HG02870 (cell line): ENCODE results near the gene XRN2.
A peak's percentile ranks its signal among the peaks of the same experiment; 100 is the strongest.

Experiments used
- ATAC-seq: cut with Tn5 transposase; IDR thresholded peaks from one replicate; pipeline ENCODE4 v1.9.1; 2021; ENCODE audit warnings: mild to moderate bottlenecking, moderate library complexity; ENCODE audit not compliant: unreplicated experiment

Gene XRN2

DNA sequence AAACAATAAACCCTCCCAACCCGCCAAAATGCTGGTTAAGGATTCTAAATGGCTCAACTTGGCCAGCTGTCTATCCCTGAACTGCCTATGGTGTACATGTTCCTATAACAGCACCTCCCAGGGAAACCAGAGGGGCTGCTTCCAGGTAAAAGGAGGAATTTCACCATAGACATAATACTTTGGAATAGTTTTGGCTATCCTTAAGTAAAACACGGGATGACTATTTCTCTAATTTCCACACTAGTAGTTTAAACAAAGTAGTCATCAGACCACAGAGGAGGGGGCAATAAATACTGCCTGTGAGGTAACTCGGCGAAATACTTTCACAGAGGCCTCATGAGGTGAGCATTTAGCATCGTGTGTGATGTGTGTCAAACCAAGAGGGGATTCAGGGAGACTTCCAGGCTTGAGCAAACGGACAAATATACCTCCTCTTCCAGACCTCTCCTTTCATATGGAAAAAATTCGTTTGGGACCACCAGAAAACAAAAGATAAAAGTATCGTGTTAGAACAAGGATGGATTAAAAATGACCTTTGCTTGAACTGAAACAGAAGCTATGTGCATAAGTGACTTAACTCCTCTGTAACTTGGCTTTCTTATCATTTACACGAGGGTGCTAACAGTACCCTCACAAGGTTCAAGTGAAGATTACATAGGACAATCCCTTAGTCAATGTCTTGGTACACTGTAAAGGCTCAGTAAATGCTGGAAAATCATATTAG, 1.0 kb upstream of the XRN2 start:
- ATAC-seq, result no peak

DNA sequence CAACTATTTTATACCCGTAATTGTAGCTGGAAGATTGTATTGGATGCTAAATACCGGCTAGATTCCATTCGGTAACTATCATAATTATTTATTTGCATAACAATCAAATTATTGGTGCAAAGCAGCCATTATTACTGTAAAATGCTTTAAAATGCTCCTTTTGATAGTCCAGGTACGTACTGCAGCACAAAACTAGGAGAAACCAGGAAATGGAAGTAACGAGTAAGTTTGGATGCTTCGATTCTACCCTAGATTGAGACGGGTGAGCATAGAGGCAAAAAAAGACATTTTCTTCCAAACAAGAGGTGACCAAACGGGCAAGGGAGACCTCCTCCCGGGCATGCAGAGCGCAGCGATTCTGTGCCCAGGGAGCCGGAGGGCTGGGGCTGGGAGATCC, 469 bp upstream of the XRN2 start:
- ATAC-seq, result peak; percentile 22

DNA sequence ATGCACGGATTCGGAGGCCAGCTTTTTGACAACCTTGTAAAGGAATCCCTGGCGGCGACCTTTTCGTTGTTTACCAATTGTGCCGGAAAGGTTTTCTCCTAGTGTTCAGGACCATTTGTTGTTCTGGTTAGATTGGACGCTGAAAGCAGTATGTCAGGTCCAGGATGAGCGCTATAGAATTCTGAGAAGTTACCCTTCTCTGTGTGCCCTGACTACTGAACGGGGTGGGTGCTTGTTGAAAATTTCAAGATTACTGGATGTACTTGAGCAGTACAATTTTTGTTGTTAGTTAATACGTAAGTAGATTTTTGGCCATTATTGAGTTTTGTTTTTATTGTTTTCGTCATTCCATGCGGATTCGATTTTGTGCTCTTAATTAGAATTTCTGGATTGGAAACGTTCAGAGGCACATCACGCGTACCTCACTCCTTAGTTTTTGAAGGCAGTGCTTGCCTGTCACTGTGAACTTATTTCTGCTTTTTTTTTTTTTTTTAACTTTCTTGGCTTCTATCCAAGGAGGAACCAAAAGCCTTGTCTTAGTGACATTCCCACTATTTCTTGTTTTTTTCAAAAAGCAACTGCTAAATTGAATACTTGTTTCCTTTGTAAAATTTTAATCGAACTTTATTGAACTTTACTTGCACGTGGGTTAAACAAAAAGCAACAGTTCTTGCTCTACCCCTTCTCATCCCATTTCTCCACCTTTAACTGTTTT, 898 bp downstream of the XRN2 start:
- peak; percentile 9 for ATAC-seq

DNA sequence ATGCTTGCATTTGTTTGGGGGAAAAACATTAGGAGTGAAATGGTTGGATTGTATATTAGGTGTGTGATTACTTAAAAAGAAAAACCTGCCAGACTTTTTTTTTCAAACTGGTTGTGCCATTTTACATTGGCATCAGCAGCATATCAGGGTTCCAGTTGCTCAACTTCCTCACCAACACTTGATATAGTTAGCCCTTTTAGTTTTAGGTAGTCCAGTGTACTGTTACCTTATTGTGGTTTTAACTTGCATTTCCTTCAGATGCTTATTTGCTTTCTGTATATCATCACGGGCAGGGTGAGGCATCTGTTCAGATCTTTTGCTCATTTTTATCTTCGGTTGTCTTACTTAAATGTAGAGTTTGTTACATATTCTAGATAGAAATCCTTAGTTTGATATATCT, 5.2 kb downstream of the XRN2 start:
- no peak for ATAC-seq

DNA sequence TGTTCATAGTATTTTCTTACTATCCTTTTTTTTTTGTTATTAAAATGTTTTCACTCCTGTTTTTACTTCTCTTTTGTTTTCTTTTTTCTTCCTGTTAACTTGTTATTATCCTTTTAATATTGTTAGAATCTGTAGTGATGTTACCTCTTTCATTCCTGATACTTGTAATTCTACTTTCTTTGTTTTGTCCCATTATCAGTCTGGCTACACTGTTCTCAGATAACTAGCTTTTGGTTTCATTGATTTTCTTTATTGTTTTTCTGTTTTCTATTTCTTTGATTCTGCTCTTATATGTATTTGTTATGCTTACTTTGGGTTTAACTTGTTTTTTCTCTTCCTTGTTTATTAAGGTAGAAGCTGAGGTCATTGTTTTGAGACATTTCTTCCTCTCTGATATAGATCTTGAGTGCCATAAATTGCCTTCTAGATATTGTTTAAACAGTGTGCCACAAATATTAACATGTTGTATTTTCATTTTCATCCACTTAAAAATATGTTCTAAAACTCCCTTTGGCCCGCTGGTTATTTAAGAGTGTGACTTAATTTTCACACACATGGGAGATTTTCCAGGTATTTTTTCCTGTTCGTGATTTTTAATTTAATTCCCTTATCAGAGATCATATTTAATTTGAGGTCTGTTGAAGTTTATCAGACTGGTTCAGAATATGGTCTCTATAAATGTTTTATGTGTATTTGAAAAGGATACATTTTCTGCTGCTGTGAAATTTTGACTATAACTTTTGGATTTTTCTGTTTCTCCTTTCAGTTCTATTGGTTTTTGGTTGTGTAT, 6.7 kb downstream of the XRN2 start:
- ATAC-seq, result no peak

DNA sequence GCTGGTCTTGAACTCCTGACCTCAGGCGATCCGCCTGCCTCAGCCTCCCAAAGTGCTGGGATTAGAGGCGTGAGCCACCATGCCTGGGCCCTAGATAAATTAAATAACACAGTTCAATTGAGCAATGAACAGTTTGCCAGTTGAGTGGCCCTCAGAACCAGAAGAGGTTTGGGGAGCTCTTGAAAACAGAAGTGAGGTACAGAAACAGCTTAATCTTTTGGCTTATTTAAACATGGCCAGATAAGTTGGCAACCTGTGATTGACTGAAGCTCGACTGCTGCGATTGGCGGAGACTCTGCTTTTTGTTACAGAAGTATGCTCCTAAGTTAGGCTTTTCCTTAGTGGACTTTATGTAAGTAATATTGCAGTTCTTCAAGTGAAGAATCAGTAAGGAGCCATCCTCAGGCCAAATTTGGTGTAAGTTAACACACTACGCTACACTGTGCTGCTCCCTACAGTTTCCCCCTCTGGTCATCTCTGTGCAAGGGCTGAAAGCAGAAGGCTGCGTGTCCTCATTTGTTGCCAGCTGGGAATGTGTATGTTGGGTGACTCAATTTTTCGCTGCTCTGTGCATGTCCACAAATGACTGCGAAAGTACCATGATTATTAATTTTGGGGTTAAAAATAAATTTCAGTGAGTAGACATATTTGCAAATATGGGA, 9.8 kb downstream of the XRN2 start:
- ATAC-seq, result no peak

DNA sequence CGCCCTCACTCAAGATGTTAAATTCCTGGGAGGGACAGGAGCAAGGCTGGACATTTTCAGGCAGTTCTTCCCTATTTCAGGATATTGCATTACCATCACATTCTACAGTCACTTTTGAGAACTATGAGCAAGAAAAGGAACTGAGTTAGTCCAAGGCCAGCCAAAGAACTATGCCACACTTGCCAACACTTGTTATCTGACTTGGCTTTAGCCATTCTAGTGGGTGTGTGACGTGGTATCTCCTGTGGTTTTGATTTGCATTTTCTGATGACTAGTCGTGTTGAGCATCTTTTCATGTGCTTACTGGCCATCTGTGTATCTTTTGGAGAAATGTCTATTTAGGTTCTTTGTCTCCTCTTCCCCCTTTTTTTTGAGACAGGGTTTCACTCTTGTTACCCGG, 12.0 kb downstream of the XRN2 start:
- no peak for ATAC-seq

DNA sequence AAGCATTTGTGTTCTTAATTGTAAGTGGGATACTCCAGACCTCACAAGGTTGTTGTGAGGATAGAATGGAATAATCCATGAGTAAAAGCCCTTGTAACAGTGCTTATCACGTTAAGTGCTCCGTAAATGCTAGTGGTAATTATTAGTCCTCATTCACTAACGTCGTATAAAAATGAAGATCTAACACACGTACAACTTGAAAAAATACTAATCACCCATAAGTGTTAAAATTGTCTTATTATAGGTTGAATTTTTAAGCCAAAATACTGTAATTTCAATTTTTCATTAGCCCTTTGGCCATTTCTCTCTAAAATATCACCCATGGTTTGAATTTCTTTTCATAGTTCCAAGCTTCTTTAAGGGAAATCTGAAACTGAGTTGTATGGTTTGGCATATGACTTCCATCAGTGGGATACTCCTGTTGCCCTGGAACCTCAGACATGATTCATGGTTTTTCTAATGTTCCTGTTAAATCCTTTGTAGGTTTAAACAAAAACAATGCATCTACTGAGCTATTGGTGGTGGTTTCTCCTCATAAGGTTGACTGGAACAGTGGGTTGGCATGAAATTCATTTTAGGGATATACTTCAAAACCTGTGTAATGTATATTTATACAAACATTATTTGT, 19.1 kb downstream of the XRN2 start:
- ATAC-seq, result no peak

DNA sequence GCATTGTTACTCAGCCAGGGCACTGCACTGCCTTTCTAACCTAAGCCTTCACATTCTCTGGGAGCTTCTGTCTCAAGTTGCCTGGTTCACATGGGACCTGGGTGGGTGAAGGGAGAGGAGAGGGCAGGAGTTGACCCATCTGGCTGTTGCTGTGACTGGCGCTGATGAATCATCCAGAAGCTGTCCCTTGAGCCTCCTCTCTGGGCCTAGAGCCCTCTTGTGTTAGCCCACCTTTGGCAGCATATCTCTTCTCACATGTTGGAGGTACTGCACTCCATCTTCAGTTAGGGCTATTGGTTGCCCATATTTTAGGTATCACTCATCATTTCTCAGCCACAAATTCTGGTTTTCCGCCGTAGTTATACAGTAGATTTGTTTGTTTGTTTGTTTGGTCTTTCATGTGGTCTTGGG, 19.8 kb downstream of the XRN2 start:
- ATAC-seq, result no peak

DNA sequence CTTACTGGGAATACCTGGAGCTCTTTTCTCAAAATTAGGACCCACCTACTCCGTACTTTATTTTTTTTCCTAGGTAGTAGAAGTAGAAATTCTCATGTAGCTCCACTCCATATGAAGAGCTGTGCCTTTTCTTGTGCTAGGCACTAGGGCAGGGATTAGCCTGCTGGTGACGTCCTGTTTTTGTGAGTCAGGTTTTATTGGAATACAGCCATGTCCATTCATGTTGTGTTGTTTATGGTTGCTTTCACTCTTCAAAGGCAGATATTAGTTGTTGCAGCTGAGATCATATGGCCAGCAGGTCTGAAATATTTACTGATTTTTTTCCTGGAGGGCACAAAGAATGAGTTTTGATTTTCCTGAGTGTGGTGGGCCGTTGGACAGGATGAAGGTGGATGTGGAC, 20.5 kb downstream of the XRN2 start:
- no peak for ATAC-seq

DNA sequence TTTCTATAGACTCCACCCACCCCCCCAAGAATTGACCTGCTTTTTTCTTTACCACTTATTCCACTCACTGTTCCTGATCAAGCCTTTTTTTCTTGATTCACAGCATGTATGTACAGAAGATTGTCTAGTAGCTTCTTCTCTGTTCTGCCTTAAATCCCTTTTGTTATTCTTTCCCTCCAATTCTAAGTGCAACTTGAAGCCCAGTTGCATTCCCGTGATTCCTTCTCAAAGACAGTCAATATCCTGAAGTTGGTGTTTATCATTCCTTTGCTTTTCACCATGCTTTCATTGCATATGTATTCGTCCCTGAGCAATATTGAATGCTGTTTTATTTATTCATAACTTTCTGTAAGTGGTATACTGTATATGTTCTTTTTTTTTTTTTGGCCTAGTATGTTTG, 21.0 kb downstream of the XRN2 start:
- no peak for ATAC-seq

DNA sequence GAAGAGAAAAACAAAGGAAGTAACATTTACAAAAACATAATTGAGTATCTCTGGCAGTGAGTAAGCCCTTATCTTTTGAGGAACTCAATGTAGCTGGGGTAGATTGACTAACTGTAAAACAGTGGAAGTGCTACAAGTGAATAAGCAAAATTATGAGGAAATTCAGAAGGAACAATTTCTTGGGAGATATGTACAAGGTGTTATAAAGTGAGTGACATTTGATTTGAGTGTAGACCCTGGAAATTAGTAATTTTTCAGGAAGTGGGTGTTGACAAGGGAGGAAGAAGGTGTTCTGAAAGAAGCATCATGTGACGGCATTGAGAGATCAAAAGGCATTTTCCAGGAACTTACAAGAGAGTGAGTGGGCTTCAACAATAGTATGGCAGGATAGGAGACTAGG, 22.2 kb downstream of the XRN2 start:
- ATAC-seq, result no peak

DNA sequence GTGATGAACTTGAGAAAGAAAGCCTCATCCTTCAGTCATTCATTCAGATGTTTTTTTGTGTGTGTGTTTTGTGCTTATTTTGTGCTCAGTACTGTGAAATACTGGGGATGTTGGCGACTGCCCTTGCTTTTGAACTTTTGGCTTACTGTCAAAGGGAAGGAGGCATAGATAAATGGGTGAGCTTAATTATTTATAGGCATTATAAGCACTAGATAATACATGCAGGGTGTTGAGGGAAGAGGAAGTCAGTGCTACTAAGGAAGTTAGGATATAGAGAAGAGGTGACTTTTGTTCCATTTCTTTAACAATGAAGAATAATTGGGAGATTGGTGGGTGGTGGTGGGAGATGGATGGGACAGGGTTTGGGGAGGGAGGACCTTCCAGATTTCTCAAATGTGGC, 23.6 kb downstream of the XRN2 start:
- ATAC-seq, result no peak

DNA sequence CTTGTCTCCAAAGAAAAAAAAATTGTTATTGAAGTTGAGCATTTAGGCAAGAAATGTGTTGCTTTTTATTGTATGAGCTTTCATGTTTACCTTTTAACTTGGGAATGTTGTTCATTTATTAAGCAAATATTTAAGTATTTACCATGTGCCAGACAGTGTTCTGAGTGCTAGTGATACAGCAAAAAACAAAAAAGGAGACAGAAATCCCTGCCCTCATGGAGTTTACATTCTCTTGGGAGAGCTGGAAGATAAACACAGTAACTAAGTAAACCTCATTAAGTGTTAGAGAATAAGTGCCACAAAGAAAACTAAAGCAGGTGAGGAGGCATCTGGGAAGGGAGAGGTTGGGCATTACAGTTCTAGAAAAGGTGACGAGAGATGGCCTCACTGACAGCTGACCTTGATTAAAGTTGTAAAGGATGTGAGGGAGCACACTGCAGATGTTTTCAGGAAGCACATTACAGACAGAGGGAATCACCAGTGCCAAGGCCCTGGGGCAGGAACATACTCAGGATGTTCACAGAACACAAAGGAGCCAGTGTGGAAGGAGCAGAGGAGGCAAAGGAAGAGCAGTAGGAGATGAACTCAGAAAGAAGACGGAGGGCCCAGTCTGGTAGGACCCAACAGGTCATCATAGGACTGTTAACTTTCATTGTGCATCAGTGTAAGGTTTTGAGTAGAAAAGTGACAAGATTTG, 33.5 kb downstream of the XRN2 start:
- no peak for ATAC-seq

DNA sequence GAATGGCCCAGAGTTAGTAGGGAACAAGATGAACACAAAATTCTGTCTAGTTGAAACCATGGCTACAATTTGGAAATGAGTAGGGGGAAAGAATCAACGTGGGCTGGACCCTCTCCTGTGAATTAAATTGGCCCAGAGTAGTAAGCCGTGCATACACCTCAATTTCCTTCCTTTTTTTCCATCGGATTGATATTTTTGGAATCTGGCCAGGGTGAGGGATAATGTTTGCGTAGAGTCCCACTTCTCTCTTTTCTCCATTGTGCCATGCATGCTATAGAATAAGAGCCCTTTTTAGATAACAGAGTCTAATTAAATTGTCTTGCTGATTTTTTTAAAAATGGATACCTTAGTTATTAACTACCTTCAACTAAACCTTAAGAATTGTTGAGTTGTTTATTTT, 35.2 kb downstream of the XRN2 start:
- ATAC-seq, result no peak

DNA sequence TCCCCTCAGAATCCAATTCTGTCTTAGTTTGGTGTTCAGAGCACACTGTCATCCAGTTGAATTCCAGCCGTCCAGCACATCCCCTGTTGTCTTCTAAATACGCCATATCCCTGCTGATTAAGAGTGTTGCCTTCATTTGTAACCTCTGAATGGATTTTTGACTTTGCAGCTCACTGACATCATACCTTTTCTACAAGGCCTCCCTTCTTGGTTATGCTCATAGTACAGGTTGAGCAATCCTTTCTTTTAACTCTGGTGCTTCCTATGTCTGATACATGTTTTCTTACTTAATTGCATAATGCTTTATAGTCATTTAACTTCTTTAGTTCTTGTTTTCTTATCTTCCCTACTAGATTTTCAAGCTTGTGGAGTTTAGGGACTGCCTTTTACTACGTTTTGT, 36.4 kb downstream of the XRN2 start:
- ATAC-seq, result no peak

DNA sequence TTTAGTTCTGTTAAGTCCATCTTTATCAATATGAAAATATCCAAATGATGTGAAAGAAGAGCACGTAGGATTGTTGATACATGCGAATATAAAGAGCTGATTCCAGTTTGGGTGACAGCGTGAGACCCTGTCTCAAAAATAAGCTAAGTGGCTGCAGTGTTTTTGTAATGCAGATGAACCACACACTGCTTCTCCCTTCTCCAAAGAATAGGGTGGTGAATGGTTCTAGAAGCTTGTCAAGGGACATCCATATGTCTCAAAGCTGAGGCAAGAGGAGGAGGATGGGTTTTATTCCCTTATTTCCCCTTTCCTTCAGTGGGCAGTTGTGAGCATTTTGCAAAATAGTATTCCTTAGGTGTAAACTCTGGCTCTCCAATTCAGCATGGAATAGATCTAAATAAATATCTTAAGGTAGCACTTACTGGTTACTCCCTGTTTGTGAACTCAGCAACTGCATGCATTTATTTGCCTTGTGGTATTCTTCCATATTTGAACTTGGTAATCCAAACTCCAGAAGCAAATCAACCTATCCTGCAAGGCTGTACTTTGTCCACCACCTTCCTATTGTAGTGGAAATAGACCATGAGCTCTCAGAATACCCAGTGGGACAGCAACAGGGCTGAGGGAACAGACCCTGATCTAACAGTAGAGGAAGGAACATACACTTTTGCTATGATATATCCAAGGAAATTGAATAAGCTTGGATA, 38.0 kb downstream of the XRN2 start:
- ATAC-seq, result no peak

DNA sequence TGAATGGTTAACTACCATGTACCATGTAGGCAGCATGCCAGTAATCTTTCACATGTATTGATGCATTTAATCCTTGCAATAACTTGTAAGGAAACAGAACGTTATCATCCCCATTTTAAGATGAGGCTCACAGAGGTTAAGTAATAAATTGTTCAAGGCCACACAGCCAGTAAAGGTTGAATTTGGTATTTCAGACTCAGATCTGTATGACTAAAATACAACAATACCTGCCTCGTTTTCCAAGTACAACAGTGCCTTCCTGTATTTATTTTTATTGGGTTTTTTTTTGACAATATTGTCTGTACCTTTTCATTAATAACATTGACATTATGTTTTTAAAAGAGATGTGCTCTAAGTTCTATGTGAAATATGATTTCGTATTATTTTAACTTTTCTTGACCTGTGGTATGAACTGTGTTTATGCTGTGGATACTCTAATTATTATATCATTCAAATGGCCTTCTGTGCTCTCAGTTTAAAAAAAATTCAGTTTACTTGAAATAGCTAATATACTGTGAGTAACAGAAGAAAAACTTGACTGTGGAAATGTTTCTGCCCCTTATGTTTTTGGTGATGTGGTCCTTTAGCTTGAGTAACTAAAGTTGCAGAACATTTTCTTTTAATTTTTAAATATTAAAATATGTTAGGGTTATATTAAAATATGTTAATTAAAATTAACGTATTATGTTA, 39.7 kb downstream of the XRN2 start:
- no peak for ATAC-seq

DNA sequence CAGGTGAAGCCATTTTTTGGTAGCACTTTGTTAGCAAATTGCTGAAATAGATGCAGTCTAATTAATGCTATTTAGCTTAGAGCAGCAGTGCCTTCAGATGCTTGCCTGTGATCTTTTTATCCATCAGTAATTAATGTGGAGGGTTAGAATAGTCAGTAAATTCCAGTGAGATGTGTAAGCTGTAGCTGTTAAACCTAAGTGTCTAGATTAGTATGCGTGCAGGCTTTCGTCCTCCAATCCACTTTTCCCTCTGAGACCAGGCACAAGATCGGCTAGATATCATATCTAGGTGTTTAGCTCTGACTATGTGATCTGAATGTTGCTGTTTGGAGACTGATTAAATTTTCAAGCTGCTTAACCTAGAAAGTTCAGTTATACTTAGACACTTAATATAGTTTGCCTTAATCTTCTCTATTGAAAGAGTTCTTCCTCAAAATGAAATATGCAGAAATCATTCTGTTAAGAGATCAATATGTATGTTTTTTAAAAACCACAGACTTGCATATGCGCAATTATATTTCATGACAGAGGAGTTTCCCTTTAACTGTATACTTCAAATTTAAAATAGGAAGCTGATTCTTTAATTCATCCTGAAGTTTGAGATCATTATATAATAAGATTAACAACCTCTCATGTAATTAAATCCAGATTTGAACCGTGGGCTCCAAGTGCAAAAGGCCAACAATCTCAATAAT, 41.2 kb downstream of the XRN2 start:
- no peak for ATAC-seq
